Measurements from ENCODE around the gene ZNF207.

- TF ChIP-seq KLF10 (tag by site-specific recombination; IDR thresholded peaks at IDR 0.05): no peak
- no peak for TF ChIP-seq CTCF (tag by site-specific recombination; IDR thresholded peaks at IDR 0.05)
- no peak for TF ChIP-seq ZBTB11 (tag by site-specific recombination; conservative IDR thresholded peaks at IDR 0.05; ENCODE audit: low read depth)
- no peak for TF ChIP-seq REST (tag by site-specific recombination; IDR thresholded peaks at IDR 0.05)
- no peak for TF ChIP-seq ATF2 (tag by site-specific recombination; IDR thresholded peaks at IDR 0.05; ENCODE audit: low read depth)
- TF ChIP-seq WT1 (tag by site-specific recombination; IDR thresholded peaks at IDR 0.05): no peak
- TF ChIP-seq ZNF785 (tag by site-specific recombination; IDR thresholded peaks at IDR 0.05): no peak
- no peak for TF ChIP-seq ZBTB8A (tag by site-specific recombination; IDR thresholded peaks at IDR 0.05)
- no peak for TF ChIP-seq ZNF670 (tag by site-specific recombination; IDR thresholded peaks at IDR 0.05; ENCODE audit: low read depth)
- no peak for TF ChIP-seq ZNF704 (tag by site-specific recombination; IDR thresholded peaks at IDR 0.05)
- no peak for TF ChIP-seq ZNF146 (tag by site-specific recombination; IDR thresholded peaks at IDR 0.05)
- no peak for TF ChIP-seq ZNF791 (tag by site-specific recombination; IDR thresholded peaks at IDR 0.05)
Measured at GRCh38 chr17:32341141-32341856, 8.7 kb upstream of the ZNF207 start.
